IMR-90 (cell line): Measurements from ENCODE around the gene DESI2.

Source experiments
- BHLHE40 ChIP-seq: fragments of 150-350 bp; IDR thresholded peaks from 2 replicates; pipeline ENCODE4 v1.6.1; 2016; ENCODE audit warnings: mild to moderate bottlenecking, low read depth, low read length
- CEBPB ChIP-seq: IDR thresholded peaks from 2 replicates; pipeline ENCODE4 v1.6.1; 2012; ENCODE audit warnings: low read depth, low read length, improper control_type of control experiment
- CTCF ChIP-seq: conservative IDR thresholded peaks from 2 replicates; pipeline ENCODE4 v1.5.1; 2012; ENCODE audit warnings: mild to moderate bottlenecking, low read depth, low read length, improper control_type of control experiment
- ELK1 ChIP-seq: fragments of 150-350 bp; IDR thresholded peaks from 2 replicates; pipeline ENCODE4 v1.6.1; 2016; ENCODE audit warnings: low read depth, mild to moderate bottlenecking, low read length, moderate library complexity, borderline replicate concordance
- MAFK ChIP-seq: IDR thresholded peaks from 2 replicates; pipeline ENCODE4 v1.6.1; 2012; ENCODE audit warnings: low read depth, low read length, improper control_type of control experiment
- MAZ ChIP-seq: IDR thresholded peaks from 2 replicates; pipeline ENCODE4 v1.6.1; 2012; ENCODE audit warnings: low read depth, mild to moderate bottlenecking, low read length, improper control_type of control experiment, moderate library complexity, borderline replicate concordance
- MXI1 ChIP-seq: IDR thresholded peaks from 2 replicates; pipeline ENCODE4 v1.6.1; 2012; ENCODE audit warnings: low read depth, mild to moderate bottlenecking, low read length, moderate library complexity, borderline replicate concordance
- NFE2L2 ChIP-seq: fragments of 150-350 bp; IDR thresholded peaks from 2 replicates; pipeline ENCODE4 v1.6.1; 2016; ENCODE audit warnings: low read depth, mild to moderate bottlenecking, low read length
- POLR2A ChIP-seq: IDR thresholded peaks from 2 replicates; pipeline ENCODE4 v1.6.1; 2012; ENCODE audit warnings: mild to moderate bottlenecking, low read depth, low read length
- RAD21 ChIP-seq: IDR thresholded peaks from 2 replicates; pipeline ENCODE4 v1.6.1; 2012; ENCODE audit warnings: low read length, improper control_type of control experiment
- RCOR1 ChIP-seq: IDR thresholded peaks from 2 replicates; pipeline ENCODE4 v1.6.1; 2012; ENCODE audit warnings: mild to moderate bottlenecking, low read length, improper control_type of control experiment; ENCODE audit not compliant: insufficient replicate concordance
- RFX5 ChIP-seq: IDR thresholded peaks from 2 replicates; pipeline ENCODE4 v1.8.0; 2012; ENCODE audit warnings: low read depth, mild to moderate bottlenecking, low read length, moderate library complexity
- SMC3 ChIP-seq: fragments of 150-350 bp; IDR thresholded peaks from 2 replicates; pipeline ENCODE4 v1.6.1; 2016; ENCODE audit warnings: low read depth, mild to moderate bottlenecking, antibody characterized with exemption, low read length, moderate library complexity
- USF2 ChIP-seq: fragments of 150-350 bp; IDR thresholded peaks from 2 replicates; pipeline ENCODE4 v1.6.1; 2017; ENCODE audit warnings: mild to moderate bottlenecking, antibody characterized with exemption, low read length, low read depth

GRCh38 chr1:244713332-244713731 lies 60.4 kb downstream of the DESI2 start:
- TF ChIP-seq POLR2A (no peak), RFX5 (no peak), CTCF (no peak), USF2 (no peak), RAD21 (no peak), MAFK (no peak), SMC3 (no peak), MXI1 (no peak), RCOR1 (no peak), CEBPB (no peak), MAZ (no peak), ELK1 (no peak), NFE2L2 (no peak), BHLHE40 (no peak)
